ENCODE results near the gene PLA2G4A.

The PLA2G4A gene

DNA sequence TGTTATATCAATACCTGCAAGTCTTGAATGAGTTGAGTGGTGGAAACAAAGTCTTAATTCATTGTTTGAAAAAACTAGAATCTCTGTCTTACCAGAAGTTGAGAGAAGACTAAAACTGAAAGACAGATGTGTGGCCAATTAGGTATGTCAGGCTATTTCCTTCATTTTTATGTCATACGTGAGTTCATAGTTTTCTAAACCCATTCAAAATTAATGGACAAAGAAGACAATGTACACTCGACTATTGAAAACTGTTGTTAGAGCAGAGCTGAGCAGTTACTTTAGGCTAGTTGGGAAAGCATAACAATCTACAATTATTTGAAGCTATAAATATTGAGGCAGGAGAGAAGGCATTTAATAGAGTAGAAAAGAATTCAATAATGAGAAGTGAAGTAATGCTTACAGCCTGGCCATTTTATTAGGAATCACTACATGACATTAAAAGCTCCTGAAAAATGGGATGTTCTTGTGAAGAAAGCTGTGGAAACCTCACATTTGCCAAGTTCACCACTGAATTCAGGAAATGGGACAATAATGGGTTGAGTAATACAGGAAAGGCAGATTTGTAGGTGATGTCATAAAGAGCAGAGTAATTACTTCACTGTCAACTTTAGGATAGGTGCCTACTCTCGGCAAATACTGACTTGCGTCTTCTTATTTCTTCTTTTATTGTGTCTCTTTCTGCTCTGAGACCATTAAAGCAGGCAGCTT, 204.4 kb downstream of the PLA2G4A start:
- DNase-seq = no peak

DNA sequence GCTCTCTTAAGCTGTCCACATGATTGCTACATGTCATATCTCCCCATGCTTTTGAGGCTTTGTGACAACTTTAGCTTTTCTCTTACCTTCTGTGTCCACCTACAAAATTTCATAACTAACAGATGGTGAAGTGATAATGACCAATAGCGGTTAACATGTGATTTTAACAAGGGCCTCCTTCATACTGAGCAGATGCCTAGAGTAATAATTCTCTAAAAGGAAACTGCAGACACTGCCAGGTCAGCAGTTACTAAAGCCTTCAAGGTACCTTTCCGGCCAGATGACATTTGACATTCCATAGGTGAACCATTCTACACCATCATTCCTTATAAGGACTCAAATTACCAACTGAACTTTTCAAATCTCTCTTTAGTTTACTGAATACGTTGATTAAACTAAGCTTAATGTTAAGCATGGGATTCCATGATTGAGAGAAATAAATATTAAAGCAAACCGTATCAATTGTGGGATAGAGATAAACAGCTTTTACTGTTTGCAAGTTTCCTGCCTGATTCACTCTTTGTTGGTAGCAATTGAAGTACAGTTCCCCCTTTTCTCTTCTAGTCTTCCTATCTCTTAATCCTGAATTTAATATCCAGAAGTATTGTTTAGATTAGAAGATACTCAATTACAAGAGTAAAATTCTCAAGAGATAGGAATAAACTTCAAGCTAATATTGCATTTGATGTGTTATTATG, 205.1 kb downstream of the PLA2G4A start:
- DNase-seq = no peak

DNA sequence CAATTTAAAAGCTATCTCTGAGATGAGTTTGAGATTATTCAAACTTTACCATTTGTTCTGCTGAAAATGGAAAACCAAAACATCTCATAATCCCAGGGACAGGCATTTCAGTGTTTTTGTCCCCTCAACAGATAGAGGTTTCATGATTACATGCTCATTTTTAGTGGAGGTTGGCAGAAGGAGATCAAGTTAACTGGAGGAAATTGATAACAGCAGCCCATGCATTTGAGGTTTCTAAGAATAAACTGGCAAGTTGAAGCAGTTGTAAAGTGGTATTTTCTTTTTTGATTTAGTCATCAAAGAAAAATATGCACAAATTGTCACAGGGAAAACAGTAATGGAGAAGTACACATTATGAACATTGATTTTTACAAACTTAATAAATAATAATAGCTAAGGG, 205.8 kb downstream of the PLA2G4A start:
- no peak for DNase-seq

DNA sequence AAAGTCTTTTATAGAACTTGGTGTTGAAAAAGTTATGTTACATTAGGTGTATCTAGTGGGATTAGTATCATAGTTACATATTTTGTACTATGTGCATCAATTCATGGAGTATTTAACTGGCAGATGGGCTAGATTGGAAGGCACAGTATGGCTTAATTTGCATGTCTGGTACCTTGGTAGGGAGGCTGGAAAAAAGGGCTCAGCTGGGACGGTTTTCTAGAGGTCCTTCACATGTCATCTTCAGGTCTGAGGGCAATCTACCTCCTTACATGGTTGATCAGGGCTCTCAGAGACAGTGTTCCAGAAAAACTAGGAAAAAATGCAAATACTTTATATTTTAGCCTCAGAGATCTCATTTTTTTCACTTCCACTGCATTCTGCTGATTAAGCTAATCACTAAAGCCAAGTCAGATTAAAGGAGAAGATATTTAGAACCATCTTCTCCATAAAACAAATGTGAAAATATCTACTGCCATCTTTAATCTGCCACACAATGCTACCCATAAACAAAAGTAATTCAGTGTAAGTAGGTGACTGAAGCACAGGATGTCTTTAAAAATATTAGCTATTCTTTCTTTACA, 209.3 kb downstream of the PLA2G4A start:
- DNase-seq = no peak

Data from SIG-M5 (cell line).